Neural progenitor cell (in vitro differentiated cells): ENCODE data around the gene TMC4. TPM values are rescaled to one million over a fixed set of nuclear protein-coding genes. Genes with fewer than 3 reads are reported as not detected.
A peak's percentile ranks its signal among the peaks of the same experiment; 100 is the strongest.

Experiments used
- DNase-seq: peaks from one replicate; pipeline ENCODE4 v3.0.0-alpha.2; 2016; ENCODE audit warnings: low spot score
- H2AFZ ChIP-seq: fragments of 200-600 bp; sonication (generic); replicated peaks from 2 replicates; pipeline ENCODE4 v1.6.1; 2016; ENCODE audit warnings: antibody characterized with exemption
- H3F3A ChIP-seq: fragments of 200-600 bp; sonication (generic); 2 replicates; pipeline ENCODE4 v1.6.1; 2016; ENCODE audit warnings: antibody characterized with exemption, low read depth
- H3K27ac ChIP-seq: fragments of 200-600 bp; sonication (generic); 2 replicates; pipeline ENCODE4 v1.5.1; 2016; ENCODE audit warnings: mild to moderate bottlenecking
- H3K27me3 ChIP-seq: fragments of 200-600 bp; sonication (generic); 2 replicates; pipeline ENCODE4 v1.6.1; 2016; ENCODE audit warnings: mild to moderate bottlenecking, moderate library complexity
- H3K36me3 ChIP-seq: fragments of 200-600 bp; sonication (generic); 2 replicates; pipeline ENCODE4 v1.5.1; 2016
- H3K4me1 ChIP-seq: fragments of 200-600 bp; sonication (generic); 2 replicates; pipeline ENCODE4 v1.6.1; 2016; ENCODE audit warnings: mixed run types
- H3K4me2 ChIP-seq: fragments of 200-600 bp; sonication (generic); 2 replicates; pipeline ENCODE4 v1.6.1; 2016
- H3K4me3 ChIP-seq: fragments of 200-600 bp; sonication (generic); 2 replicates; pipeline ENCODE4 v1.5.1; 2016
- H3K79me2 ChIP-seq: fragments of 200-600 bp; sonication (generic); 2 replicates; pipeline ENCODE4 v1.6.1; 2016; ENCODE audit warnings: low read depth
- H3K9ac ChIP-seq: fragments of 200-600 bp; sonication (generic); 2 replicates; pipeline ENCODE4 v1.6.1; 2016
- H3K9me3 ChIP-seq: fragments of 200-600 bp; sonication (generic); 2 replicates; pipeline ENCODE4 v1.5.1; 2016; ENCODE audit warnings: low read depth
- H4K20me1 ChIP-seq: fragments of 200-600 bp; sonication (generic); 2 replicates; pipeline ENCODE4 v1.6.1; 2016; ENCODE audit warnings: low read depth
- H3K27ac Mint-ChIP-seq: 3 replicates; pipeline ENCODE4 v1.8.0; 2021; ENCODE audit warnings: mixed read lengths
- H3K27me3 Mint-ChIP-seq: 2 replicates; pipeline ENCODE4 v1.8.0; 2022; ENCODE audit warnings: low read depth, mild to moderate bottlenecking, inconsistent platforms, moderate library complexity, mixed read lengths; ENCODE audit not compliant: insufficient read depth
- H3K36me3 Mint-ChIP-seq: 3 replicates; pipeline ENCODE4 v1.8.0; 2021; ENCODE audit warnings: mixed read lengths
- H3K4me1 Mint-ChIP-seq: 3 replicates; pipeline ENCODE4 v1.8.0; 2021; ENCODE audit warnings: mixed read lengths
- H3K4me3 Mint-ChIP-seq: 3 replicates; pipeline ENCODE4 v1.8.0; 2021; ENCODE audit warnings: mild to moderate bottlenecking, moderate library complexity, mixed read lengths
- H3K9me3 Mint-ChIP-seq: 3 replicates; pipeline ENCODE4 v1.8.0; 2020; ENCODE audit warnings: mixed read lengths
- EZH2 ChIP-seq: fragments of 200-600 bp; sonication (generic); IDR thresholded peaks from 2 replicates; pipeline ENCODE4 v1.6.1; 2017; ENCODE audit warnings: antibody characterized with exemption, mild to moderate bottlenecking, moderate library complexity
- EZH2phosphoT487 ChIP-seq: fragments of 200-600 bp; sonication (generic); IDR thresholded peaks from 2 replicates; pipeline ENCODE4 v1.6.1; 2017; ENCODE audit warnings: antibody characterized with exemption
- total RNA-seq: library from RNA; depleted of rRNA; stranded (reverse); fragments of >200 nt; gene quantifications from 2 replicates; pipeline ENCODE4 v1.2.3, GENCODE V29; 2015; ENCODE audit warnings: low replicate concordance
- TF ChIP-seq, protein P1 (sequence below): fragments of 200-600 bp; sonication (generic); IDR thresholded peaks from 2 replicates; pipeline ENCODE4 v1.5.1; 2017; ENCODE audit warnings: antibody characterized with exemption, mild to moderate bottlenecking

TMC4 gene
- total RNA-seq, 1 donor from 2014 or later = not detected

DNA sequence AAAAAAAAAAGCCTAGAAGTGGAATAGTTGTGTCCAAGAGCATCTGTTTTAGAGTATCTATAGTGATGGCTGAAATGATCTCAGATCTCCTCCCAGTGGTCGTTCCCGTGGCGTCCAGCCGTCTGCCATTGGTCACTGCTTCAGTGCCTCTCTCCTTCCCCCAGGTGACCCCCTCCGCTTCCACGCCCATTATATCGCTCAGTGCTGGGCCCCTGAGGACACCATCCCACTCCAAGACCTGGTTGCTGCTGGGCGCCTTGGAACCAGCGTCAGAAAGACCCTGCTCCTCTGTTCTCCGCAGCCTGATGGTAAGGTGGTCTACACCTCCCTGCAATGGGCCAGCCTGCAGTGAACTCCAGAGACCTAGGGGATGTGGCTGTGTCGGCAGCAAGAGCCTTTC is 20.1 kb upstream of the TMC4 start:
- no peaks in the 10 kb centered on the region for H3K9me3 ChIP-seq
- peaks cover 14% of the 10 kb centered on the region for H4K20me1 ChIP-seq
- H3K9ac ChIP-seq = no peak overlapping the region
- Mint-ChIP-seq H3K27ac (no peak overlapping the region), H3K9me3 (no peaks in the 10 kb centered on the region), H3K4me1 (peaks cover 13% of the 10 kb centered on the region), H3K36me3 (peaks cover 13% of the 10 kb centered on the region), H3K27me3 (peaks cover 16% of the 10 kb centered on the region), H3K4me3 (peak overlapping the region; percentile 92)
- no peak overlapping the region for H3K4me2 ChIP-seq
- peaks cover 29% of the 10 kb centered on the region for H3K79me2 ChIP-seq
- DNase-seq = no peak
- TF ChIP-seq EZH2phosphoT487 (no peak), EZH2 (no peak)
- TF ChIP-seq, protein P1, sequence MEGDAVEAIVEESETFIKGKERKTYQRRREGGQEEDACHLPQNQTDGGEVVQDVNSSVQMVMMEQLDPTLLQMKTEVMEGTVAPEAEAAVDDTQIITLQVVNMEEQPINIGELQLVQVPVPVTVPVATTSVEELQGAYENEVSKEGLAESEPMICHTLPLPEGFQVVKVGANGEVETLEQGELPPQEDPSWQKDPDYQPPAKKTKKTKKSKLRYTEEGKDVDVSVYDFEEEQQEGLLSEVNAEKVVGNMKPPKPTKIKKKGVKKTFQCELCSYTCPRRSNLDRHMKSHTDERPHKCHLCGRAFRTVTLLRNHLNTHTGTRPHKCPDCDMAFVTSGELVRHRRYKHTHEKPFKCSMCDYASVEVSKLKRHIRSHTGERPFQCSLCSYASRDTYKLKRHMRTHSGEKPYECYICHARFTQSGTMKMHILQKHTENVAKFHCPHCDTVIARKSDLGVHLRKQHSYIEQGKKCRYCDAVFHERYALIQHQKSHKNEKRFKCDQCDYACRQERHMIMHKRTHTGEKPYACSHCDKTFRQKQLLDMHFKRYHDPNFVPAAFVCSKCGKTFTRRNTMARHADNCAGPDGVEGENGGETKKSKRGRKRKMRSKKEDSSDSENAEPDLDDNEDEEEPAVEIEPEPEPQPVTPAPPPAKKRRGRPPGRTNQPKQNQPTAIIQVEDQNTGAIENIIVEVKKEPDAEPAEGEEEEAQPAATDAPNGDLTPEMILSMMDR = no peak
- H2AFZ ChIP-seq = no peak overlapping the region
- H3K4me1 ChIP-seq = peaks cover 15% of the 10 kb centered on the region
- H3K27ac ChIP-seq = no peak overlapping the region
- H3K36me3 ChIP-seq = peaks cover 4% of the 10 kb centered on the region
- no peaks in the 10 kb centered on the region for H3K27me3 ChIP-seq
- H3K4me3 ChIP-seq = no peak overlapping the region
- H3F3A ChIP-seq = peaks cover 21% of the 10 kb centered on the region

GRCh38 chr19:54191811-54192453 is 19.0 kb upstream of the TMC4 start:
- Mint-ChIP-seq H3K36me3 (peaks cover 14% of the 10 kb centered on the region), H3K27ac (no peak overlapping the region), H3K4me3 (peak overlapping the region; percentile 92), H3K9me3 (no peaks in the 10 kb centered on the region), H3K27me3 (peaks cover 21% of the 10 kb centered on the region), H3K4me1 (peaks cover 22% of the 10 kb centered on the region)
- no peak for DNase-seq
- Histone ChIP-seq H3K4me3 (peak overlapping the region; percentile 88), H3K9ac (peak overlapping the region; percentile 76), H3K9me3 (no peaks in the 10 kb centered on the region), H3K27me3 (no peaks in the 10 kb centered on the region), H3K4me1 (peaks cover 16% of the 10 kb centered on the region), H4K20me1 (peaks cover 21% of the 10 kb centered on the region), H3K4me2 (peak overlapping the region; percentile 92), H3K27ac (peak overlapping the region; percentile 93), H3K79me2 (peaks cover 37% of the 10 kb centered on the region), H3K36me3 (peaks cover 4% of the 10 kb centered on the region), H2AFZ (peak overlapping the region; percentile 78), H3F3A (peaks cover 21% of the 10 kb centered on the region)
- TF ChIP-seq, protein P1 = no peak
- TF ChIP-seq EZH2phosphoT487 = no peak
- TF ChIP-seq EZH2 = no peak

DNA sequence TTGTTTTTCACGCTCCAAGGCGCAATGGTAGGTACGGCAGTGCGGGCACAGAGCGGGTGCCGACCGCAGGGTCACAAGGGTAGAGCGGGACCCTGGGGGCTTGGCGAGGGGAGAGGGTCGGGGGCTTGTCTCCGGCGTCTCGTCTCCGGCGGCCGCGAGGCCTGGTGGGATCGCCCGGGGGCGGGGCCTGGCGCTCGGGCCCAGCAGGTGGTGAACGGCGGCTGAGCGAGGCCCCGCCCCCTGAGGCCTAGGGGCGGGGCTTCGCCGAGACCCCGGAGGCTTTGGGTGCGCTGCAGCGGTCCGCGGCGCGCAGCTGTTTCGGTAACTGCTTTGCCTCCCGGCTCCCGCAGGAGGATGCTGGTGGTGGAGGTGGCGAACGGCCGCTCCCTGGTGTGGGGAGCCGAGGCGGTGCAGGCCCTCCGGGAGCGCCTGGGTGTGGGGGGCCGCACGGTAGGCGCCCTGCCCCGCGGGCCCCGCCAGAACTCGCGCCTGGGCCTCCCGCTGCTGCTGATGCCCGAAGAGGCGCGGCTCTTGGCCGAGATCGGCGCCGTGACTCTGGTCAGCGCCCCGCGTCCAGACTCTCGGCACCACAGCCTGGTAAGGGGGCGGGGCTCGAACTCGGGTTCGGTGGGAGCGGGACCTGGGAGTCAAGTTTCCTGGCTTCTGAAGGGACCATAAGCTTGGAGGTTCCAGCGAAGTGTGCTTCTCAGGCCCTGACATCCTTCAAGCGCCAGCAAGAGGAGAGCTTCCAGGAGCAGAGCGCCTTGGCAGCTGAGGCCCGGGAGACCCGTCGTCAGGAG is 18.3 kb upstream of the TMC4 start, which contains the start of gene TSEN34:
TSEN34 (plus strand) TSS at position 298 of the 800 bp plus-strand sequence; CDS start at position 355, 57 bp downstream.
- H3K27me3 Mint-ChIP-seq = peaks cover 21% of the 10 kb centered on the region
- peaks cover 22% of the 10 kb centered on the region for H3K4me1 Mint-ChIP-seq
- H3K27ac Mint-ChIP-seq = peak within 1 kb of the TSS; percentile 99
- Histone ChIP-seq H3K4me3 (peak within 1 kb of the TSS; percentile 88), H3K4me2 (peak within 1 kb of the TSS; percentile 92), H3K4me1 (peaks cover 16% of the 10 kb centered on the region), H2AFZ (peak within 1 kb of the TSS; percentile 78), H3K27me3 (no peaks in the 10 kb centered on the region), H3F3A (peaks cover 21% of the 10 kb centered on the region), H4K20me1 (peaks cover 21% of the 10 kb centered on the region), H3K27ac (peak within 1 kb of the TSS; percentile 95), H3K9ac (peak within 1 kb of the TSS; percentile 76), H3K36me3 (peaks cover 4% of the 10 kb centered on the region), H3K79me2 (peaks cover 40% of the 10 kb centered on the region), H3K9me3 (no peaks in the 10 kb centered on the region)
- no peaks in the 10 kb centered on the region for H3K9me3 Mint-ChIP-seq
- peaks cover 20% of the 10 kb centered on the region for H3K36me3 Mint-ChIP-seq
- TF ChIP-seq, protein P1 = no peak
- peak; percentile 92 for DNase-seq
- H3K4me3 Mint-ChIP-seq = peak within 1 kb of the TSS; percentile 92
